ENCODE data around the gene CCBE1.

GRCh38 chr18:59553273-59553870 lies 143.9 kb downstream of the CCBE1 start:
- no peak for TF ChIP-seq FOXJ3 (CRISPR knock-in tag; IDR thresholded peaks at IDR 0.05)
- TF ChIP-seq, protein P1, sequence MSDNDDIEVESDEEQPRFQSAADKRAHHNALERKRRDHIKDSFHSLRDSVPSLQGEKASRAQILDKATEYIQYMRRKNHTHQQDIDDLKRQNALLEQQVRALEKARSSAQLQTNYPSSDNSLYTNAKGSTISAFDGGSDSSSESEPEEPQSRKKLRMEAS (IDR thresholded peaks at IDR 0.05; ENCODE audit: low read depth) = no peak
- no peak for TF ChIP-seq SIN3A (IDR thresholded peaks at IDR 0.05; ENCODE audit: borderline replicate concordance, low read depth, low read length)
